GM06990 (cell line): Measurements from ENCODE around the gene ATP6V1C2.

Source experiments
- DNase-seq: peaks from one replicate; pipeline ENCODE4 v3.0.0-alpha.2; 2011; ENCODE audit not compliant: insufficient read length; ENCODE audit errors: extremely low read depth
- H3K27me3 ChIP-seq: replicated peaks from 2 replicates; pipeline ENCODE4 v1.6.0; 2011; ENCODE audit warnings: low read length; ENCODE audit not compliant: control insufficient read depth, insufficient read depth
- H3K36me3 ChIP-seq: 2 replicates; pipeline ENCODE4 v1.5.1; 2011; ENCODE audit warnings: low read length; ENCODE audit not compliant: control insufficient read depth, insufficient read depth
- H3K4me3 ChIP-seq: replicated peaks from 2 replicates; pipeline ENCODE4 v1.5.1; 2011; ENCODE audit warnings: low read depth, mild to moderate bottlenecking, control low read depth, low read length
- TF ChIP-seq, protein P1 (sequence below): IDR thresholded peaks from 2 replicates; pipeline ENCODE4 v1.5.1; 2011; ENCODE audit warnings: low read length, control low read depth, mild to moderate bottlenecking, inconsistent platforms; ENCODE audit not compliant: insufficient read depth, poor library complexity, severe bottlenecking

ATP6V1C2 gene

GRCh38 chr2:10733566-10733925 lies 12.1 kb downstream of the ATP6V1C2 start:
- Histone ChIP-seq H3K4me3 (no peak overlapping the region), H3K36me3 (no peaks in the 10 kb centered on the region), H3K27me3 (no peaks in the 10 kb centered on the region; the same call in 1 of the 2 replicates)
- no peak for DNase-seq
- TF ChIP-seq, protein P1, sequence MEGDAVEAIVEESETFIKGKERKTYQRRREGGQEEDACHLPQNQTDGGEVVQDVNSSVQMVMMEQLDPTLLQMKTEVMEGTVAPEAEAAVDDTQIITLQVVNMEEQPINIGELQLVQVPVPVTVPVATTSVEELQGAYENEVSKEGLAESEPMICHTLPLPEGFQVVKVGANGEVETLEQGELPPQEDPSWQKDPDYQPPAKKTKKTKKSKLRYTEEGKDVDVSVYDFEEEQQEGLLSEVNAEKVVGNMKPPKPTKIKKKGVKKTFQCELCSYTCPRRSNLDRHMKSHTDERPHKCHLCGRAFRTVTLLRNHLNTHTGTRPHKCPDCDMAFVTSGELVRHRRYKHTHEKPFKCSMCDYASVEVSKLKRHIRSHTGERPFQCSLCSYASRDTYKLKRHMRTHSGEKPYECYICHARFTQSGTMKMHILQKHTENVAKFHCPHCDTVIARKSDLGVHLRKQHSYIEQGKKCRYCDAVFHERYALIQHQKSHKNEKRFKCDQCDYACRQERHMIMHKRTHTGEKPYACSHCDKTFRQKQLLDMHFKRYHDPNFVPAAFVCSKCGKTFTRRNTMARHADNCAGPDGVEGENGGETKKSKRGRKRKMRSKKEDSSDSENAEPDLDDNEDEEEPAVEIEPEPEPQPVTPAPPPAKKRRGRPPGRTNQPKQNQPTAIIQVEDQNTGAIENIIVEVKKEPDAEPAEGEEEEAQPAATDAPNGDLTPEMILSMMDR = no peak

- Histone ChIP-seq H3K36me3 (no peaks in the 10 kb centered on the region), H3K27me3 (no peaks in the 10 kb centered on the region; the same call in 1 of the 2 replicates), H3K4me3 (no peak overlapping the region)
- TF ChIP-seq, protein P1 = no peak
- no peak for DNase-seq
These were observed 12.6 kb downstream of the ATP6V1C2 start for GRCh38 chr2:10733980-10734379.

GRCh38 chr2:10738192-10738591 lies 16.8 kb downstream of the ATP6V1C2 start:
- no peak for DNase-seq
- Histone ChIP-seq H3K4me3 (no peak overlapping the region), H3K36me3 (no peaks in the 10 kb centered on the region), H3K27me3 (no peaks in the 10 kb centered on the region; the same call in 1 of the 2 replicates)
- TF ChIP-seq, protein P1 = no peak

- TF ChIP-seq, protein P1 = no peak
- H3K36me3 ChIP-seq = no peaks in the 10 kb centered on the region
- no peaks in the 10 kb centered on the region; the same call in 1 of the 2 replicates for H3K27me3 ChIP-seq
- H3K4me3 ChIP-seq = no peak overlapping the region
- DNase-seq = no peak
These were observed 18.8 kb downstream of the ATP6V1C2 start for GRCh38 chr2:10740226-10740625.

DNA sequence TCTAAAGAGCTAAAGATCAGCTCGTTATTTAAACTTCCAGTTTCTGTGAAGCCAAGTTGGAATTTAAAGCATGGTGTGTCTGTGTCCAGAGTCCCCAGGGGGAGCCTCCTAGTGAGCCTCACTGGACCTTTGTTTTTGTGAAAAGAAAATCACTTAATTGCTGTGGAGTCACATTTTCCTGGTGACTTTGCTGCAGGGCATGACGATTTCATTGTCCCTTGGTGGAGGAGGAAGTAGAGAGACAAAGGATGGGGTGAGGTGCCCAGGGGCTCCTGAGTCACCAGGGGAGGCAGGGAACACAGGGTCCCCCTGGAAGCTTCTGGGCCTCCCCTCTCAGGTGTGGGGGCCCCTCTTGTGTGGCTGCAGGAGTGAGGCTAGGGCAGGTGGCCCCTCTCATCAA lies 19.7 kb downstream of the ATP6V1C2 start:
- TF ChIP-seq, protein P1 = no peak
- Histone ChIP-seq H3K36me3 (no peaks in the 10 kb centered on the region), H3K4me3 (no peak overlapping the region), H3K27me3 (no peaks in the 10 kb centered on the region)
- DNase-seq = no peak

DNA sequence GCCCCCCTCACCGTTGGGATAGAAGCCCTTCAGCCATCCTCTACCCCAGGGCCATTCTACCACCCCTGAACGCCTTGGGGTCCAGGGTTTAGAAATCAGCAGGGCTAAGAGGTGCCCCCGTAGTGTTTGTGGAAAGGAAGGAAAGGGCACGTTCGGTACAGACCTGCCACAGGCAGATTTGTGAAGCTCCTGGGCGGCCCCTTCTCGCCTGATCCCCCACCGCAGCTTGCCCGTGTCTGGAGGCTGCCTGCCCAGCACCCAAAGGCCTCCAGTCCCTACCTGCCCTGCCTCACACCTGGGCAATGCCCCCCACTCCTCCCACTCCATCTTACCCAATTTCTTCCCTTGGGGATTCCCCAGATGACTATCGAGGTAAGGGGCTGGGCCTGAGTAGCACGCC lies 21.2 kb downstream of the ATP6V1C2 start:
- TF ChIP-seq, protein P1 = no peak
- Histone ChIP-seq H3K4me3 (no peak overlapping the region), H3K27me3 (no peaks in the 10 kb centered on the region), H3K36me3 (no peaks in the 10 kb centered on the region)
- DNase-seq = no peak
